ENCODE data around the gene CSMD2. TPM values are rescaled to one million over a fixed set of nuclear protein-coding genes. Genes with fewer than 3 reads are reported as not detected.

Gene CSMD2
- total RNA-seq, 1 donor from 2014 or later, result 2.6 TPM

DNA sequence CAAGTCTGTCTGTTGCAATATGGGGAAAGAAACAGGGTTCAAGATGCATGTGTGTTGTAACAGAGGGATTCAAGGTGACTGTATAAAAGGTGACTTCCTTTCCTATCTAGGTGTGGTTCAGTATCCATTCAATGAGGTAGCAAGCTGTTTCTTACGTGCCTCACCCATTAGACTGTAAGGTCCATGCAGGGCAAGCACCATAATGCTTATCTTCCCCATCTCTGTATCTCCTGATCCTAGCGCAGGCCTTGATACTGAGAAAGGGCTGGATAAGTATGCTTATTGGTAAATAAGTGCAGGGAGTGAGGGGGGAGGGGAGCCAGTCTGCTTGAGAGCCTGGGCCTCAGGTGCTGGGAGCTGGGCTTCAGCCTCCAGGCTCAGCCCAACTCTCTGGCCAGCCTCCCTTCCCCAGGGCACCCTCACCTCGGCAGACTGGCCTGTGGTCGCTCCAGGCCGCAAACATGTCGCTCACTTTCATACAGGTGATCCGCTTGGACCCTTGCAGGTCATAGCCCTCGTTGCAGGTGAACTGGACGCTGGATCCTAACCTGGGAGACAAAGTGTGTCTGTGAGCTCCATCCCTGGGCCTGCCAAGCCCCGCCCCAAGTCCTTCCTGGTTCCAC lies 345.6 kb downstream of the CSMD2 start:
- no peaks in the 10 kb centered on the region for H3K9me3 Mint-ChIP-seq

DNA sequence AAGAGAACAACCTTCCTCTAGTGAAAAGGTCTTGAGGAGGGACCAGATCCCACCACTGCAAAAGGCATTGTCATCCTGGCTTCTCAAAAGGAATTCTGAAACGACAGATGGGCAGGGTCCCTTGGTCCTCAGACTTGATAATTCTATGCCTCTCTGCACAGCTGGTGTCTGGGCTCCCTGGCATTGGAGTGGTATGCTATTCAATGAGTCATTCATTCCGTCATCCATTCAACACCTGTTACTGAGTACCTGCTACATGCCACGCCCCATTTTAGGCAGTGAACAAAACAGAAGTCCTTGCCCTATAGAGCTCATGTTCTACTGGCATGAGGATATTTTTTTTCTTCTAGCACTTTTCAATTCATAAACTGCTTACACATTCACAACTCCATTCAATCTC lies 347.0 kb downstream of the CSMD2 start:
- H4K20me1 ChIP-seq (ENCODE audit: low read depth), result no peaks in the 10 kb centered on the region
- no peaks in the 10 kb centered on the region for H3K79me2 ChIP-seq (ENCODE audit: low read depth)
- H3K9me3 Mint-ChIP-seq, result no peaks in the 10 kb centered on the region
- no peaks in the 10 kb centered on the region for H3K9me3 ChIP-seq (ENCODE audit: low read depth)
- no peaks in the 10 kb centered on the region for H3K4me1 ChIP-seq
- no peak for DNase-seq (ENCODE audit: low spot score)
- no peak overlapping the region for H3K4me2 ChIP-seq
- TF ChIP-seq EZH2 (IDR thresholded peaks at IDR 0.05), result no peak
- TF ChIP-seq, protein P1, sequence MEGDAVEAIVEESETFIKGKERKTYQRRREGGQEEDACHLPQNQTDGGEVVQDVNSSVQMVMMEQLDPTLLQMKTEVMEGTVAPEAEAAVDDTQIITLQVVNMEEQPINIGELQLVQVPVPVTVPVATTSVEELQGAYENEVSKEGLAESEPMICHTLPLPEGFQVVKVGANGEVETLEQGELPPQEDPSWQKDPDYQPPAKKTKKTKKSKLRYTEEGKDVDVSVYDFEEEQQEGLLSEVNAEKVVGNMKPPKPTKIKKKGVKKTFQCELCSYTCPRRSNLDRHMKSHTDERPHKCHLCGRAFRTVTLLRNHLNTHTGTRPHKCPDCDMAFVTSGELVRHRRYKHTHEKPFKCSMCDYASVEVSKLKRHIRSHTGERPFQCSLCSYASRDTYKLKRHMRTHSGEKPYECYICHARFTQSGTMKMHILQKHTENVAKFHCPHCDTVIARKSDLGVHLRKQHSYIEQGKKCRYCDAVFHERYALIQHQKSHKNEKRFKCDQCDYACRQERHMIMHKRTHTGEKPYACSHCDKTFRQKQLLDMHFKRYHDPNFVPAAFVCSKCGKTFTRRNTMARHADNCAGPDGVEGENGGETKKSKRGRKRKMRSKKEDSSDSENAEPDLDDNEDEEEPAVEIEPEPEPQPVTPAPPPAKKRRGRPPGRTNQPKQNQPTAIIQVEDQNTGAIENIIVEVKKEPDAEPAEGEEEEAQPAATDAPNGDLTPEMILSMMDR (IDR thresholded peaks at IDR 0.05), result no peak
- TF ChIP-seq EZH2phosphoT487 (IDR thresholded peaks at IDR 0.05), result no peak
- H3K4me1 Mint-ChIP-seq, result no peaks in the 10 kb centered on the region
- H3K27ac ChIP-seq, result no peak overlapping the region
- H3K9ac ChIP-seq, result no peak overlapping the region
- H3K4me3 Mint-ChIP-seq, result no peak overlapping the region
- no peaks in the 10 kb centered on the region for H3K27me3 ChIP-seq
- peaks cover 2% of the 10 kb centered on the region for H3K27me3 Mint-ChIP-seq (ENCODE audit: insufficient read depth, low read depth)
- no peak overlapping the region for H3K27ac Mint-ChIP-seq
- H2AFZ ChIP-seq (replicated peaks), result no peak overlapping the region
- no peaks in the 10 kb centered on the region for H3K36me3 Mint-ChIP-seq
- no peaks in the 10 kb centered on the region for H3K36me3 ChIP-seq
- no peaks in the 10 kb centered on the region for H3F3A ChIP-seq (ENCODE audit: low read depth)
- H3K4me3 ChIP-seq, result no peak overlapping the region

More for the DNA sequence above, 345.6 kb downstream of the CSMD2 start:
- H3K36me3 ChIP-seq, result no peaks in the 10 kb centered on the region
- Mint-ChIP-seq H3K36me3 (no peaks in the 10 kb centered on the region), H3K27me3 (ENCODE audit: insufficient read depth, low read depth) (peaks cover 3% of the 10 kb centered on the region), H3K27ac (no peak overlapping the region), H3K4me1 (no peaks in the 10 kb centered on the region), H3K4me3 (no peak overlapping the region)
- no peaks in the 10 kb centered on the region for H3F3A ChIP-seq (ENCODE audit: low read depth)
- no peaks in the 10 kb centered on the region for H4K20me1 ChIP-seq (ENCODE audit: low read depth)
- no peaks in the 10 kb centered on the region for H3K4me1 ChIP-seq
- no peak overlapping the region for H3K4me2 ChIP-seq
- no peak overlapping the region for H3K4me3 ChIP-seq
- H3K27ac ChIP-seq, result no peak overlapping the region
- H3K9ac ChIP-seq, result no peak overlapping the region
- no peaks in the 10 kb centered on the region for H3K27me3 ChIP-seq
- no peaks in the 10 kb centered on the region for H3K9me3 ChIP-seq (ENCODE audit: low read depth)
- no peaks in the 10 kb centered on the region for H3K79me2 ChIP-seq (ENCODE audit: low read depth)
- H2AFZ ChIP-seq (replicated peaks), result no peak overlapping the region
- no peak for TF ChIP-seq EZH2phosphoT487 (IDR thresholded peaks at IDR 0.05)
- TF ChIP-seq EZH2 (IDR thresholded peaks at IDR 0.05), result no peak
- TF ChIP-seq, protein P1 (IDR thresholded peaks at IDR 0.05), result no peak
- DNase-seq (ENCODE audit: low spot score), result no peak

DNA sequence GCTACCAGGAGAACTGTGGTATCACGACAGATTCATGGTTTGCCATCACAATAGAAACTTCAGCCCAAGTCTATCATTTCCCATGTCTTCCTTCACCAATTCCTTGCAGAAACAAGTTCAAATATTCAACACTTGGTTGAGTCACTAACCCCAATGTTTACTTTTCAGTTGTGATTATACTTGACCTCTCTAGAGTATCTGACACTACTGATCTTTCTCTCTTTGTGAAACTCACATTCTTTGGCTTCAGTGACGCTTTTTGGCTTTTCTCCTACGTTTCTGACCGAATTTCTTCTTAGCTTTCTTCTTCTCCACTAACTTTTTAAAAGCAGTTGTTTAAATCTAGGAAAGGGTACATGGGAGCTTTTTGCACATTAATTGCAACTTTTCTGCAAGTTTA lies 350.0 kb downstream of the CSMD2 start:
- Histone ChIP-seq H4K20me1 (ENCODE audit: low read depth) (no peaks in the 10 kb centered on the region), H3K4me1 (no peaks in the 10 kb centered on the region), H3F3A (ENCODE audit: low read depth) (no peaks in the 10 kb centered on the region), H3K4me3 (no peak overlapping the region), H3K79me2 (ENCODE audit: low read depth) (no peaks in the 10 kb centered on the region), H3K9ac (no peak overlapping the region), H2AFZ (replicated peaks) (no peak overlapping the region), H3K36me3 (no peaks in the 10 kb centered on the region), H3K4me2 (no peak overlapping the region), H3K27me3 (no peaks in the 10 kb centered on the region), H3K9me3 (ENCODE audit: low read depth) (no peaks in the 10 kb centered on the region), H3K27ac (no peak overlapping the region)
- Mint-ChIP-seq H3K27me3 (ENCODE audit: insufficient read depth, low read depth) (peaks cover 2% of the 10 kb centered on the region), H3K4me3 (no peak overlapping the region), H3K27ac (no peak overlapping the region), H3K36me3 (no peaks in the 10 kb centered on the region), H3K4me1 (no peaks in the 10 kb centered on the region), H3K9me3 (no peaks in the 10 kb centered on the region)
- no peak for TF ChIP-seq EZH2phosphoT487 (IDR thresholded peaks at IDR 0.05)
- no peak for DNase-seq (ENCODE audit: low spot score)

GRCh38 chr1:33814166-33814565 lies 350.9 kb downstream of the CSMD2 start:
- H3K4me2 ChIP-seq, result no peak overlapping the region

More at GRCh38 chr1:33814166-33814565, 350.9 kb downstream of the CSMD2 start:
- Mint-ChIP-seq H3K27me3 (ENCODE audit: insufficient read depth, low read depth) (peaks cover 2% of the 10 kb centered on the region), H3K36me3 (no peaks in the 10 kb centered on the region), H3K4me1 (no peaks in the 10 kb centered on the region), H3K4me3 (no peak overlapping the region), H3K27ac (no peak overlapping the region), H3K9me3 (peaks cover 2% of the 10 kb centered on the region)
- Histone ChIP-seq H3K4me3 (no peak overlapping the region), H3K9ac (no peak overlapping the region), H3K4me1 (no peaks in the 10 kb centered on the region), H3F3A (ENCODE audit: low read depth) (no peaks in the 10 kb centered on the region), H3K9me3 (ENCODE audit: low read depth) (no peaks in the 10 kb centered on the region), H3K79me2 (ENCODE audit: low read depth) (no peaks in the 10 kb centered on the region), H3K27ac (no peak overlapping the region), H3K36me3 (peaks cover 4% of the 10 kb centered on the region), H3K27me3 (no peaks in the 10 kb centered on the region), H4K20me1 (ENCODE audit: low read depth) (no peaks in the 10 kb centered on the region), H2AFZ (replicated peaks) (no peak overlapping the region)
- TF ChIP-seq EZH2 (IDR thresholded peaks at IDR 0.05) (no peak), EZH2phosphoT487 (IDR thresholded peaks at IDR 0.05) (no peak)
- TF ChIP-seq, protein P1 (IDR thresholded peaks at IDR 0.05), result no peak
- DNase-seq (ENCODE audit: low spot score), result no peak

Measured in neural progenitor cell (in vitro differentiated cells).